Thyroid gland (tissue), 4 donors: ENCODE data around the gene ABCA5.

Experiments
- CTCF ChIP-seq, 6 experiments: fragments of 200-600 bp in 3 of 6; fragments of 450-650 bp in 3 of 6; sonication (generic) in 3 of 6; IDR thresholded peaks; one replicate each; pipeline ENCODE4 v1.5.1; 2016 to 2019; ENCODE audit warnings: antibody characterized with exemption in 6 of 6, mild to moderate bottlenecking in 2 of 6, inconsistent platforms in 1 of 6, moderate library complexity in 1 of 6
- POLR2A ChIP-seq, 2 donors: fragments of 450-650 bp; IDR thresholded peaks; one replicate each; pipeline ENCODE4 v1.6.1; 2017; ENCODE audit warnings: antibody characterized with exemption in 2 of 2, mild to moderate bottlenecking in 2 of 2, moderate library complexity in 1 of 2

GRCh38 chr17:69268543-69269014, 58.4 kb downstream of the ABCA5 start:
- TF ChIP-seq CTCF (IDR thresholded peaks at IDR 0.05), result no peak
- TF ChIP-seq POLR2A (IDR thresholded peaks at IDR 0.05), result no peak
